Kidney (tissue), 14 donors: Measurements from ENCODE around the gene OR5A1. TPM values are rescaled to one million over a fixed set of nuclear protein-coding genes. Genes with fewer than 3 reads are reported as not detected.

ENCODE experiments used
- DNase-seq, 5 donors: peaks; one replicate each; pipeline ENCODE4 v3.0.0-alpha.2; 2013 to 2020
- FAIRE-seq: peaks from 2 replicates; lab custom pipeline; 2012; peaks lifted over from hg19 to GRCh38; lab: Jason Lieb, UNC
- H3K27ac ChIP-seq, 2 donors: one replicate each; pipeline ENCODE4 v1.7.0; 2013; ENCODE audit warnings: low read depth in 2 of 2, low read length in 2 of 2, inconsistent platforms in 1 of 2
- H3K27me3 ChIP-seq: one replicate; pipeline ENCODE4 v1.7.1; 2013; ENCODE audit warnings: low read length, inconsistent platforms; ENCODE audit not compliant: control insufficient read depth, insufficient read depth
- H3K36me3 ChIP-seq, 3 donors: one replicate each; pipeline versions ENCODE4 v1.7.0 to v1.7.1; 2013; ENCODE audit warnings: low read length in 3 of 3, control low read depth in 1 of 3, inconsistent platforms in 1 of 3; ENCODE audit not compliant: insufficient read depth in 3 of 3, control insufficient read depth in 2 of 3
- H3K4me1 ChIP-seq, 3 donors: one replicate each; pipeline versions ENCODE4 v1.7.0 to v1.7.1; 2013; ENCODE audit warnings: low read length in 3 of 3, inconsistent platforms in 1 of 3, low read depth in 1 of 3; ENCODE audit not compliant: control insufficient read depth in 2 of 3, insufficient read depth in 2 of 3
- H3K4me3 ChIP-seq, 3 donors: one replicate each; pipeline versions ENCODE4 v1.7.0 to v1.8.1; 2013; ENCODE audit warnings: low read length in 3 of 3, control low read depth in 1 of 3, inconsistent platforms in 1 of 3
- H3K9ac ChIP-seq, 3 donors: one replicate each; pipeline versions ENCODE4 v1.7.0 to v1.7.1; 2013; ENCODE audit warnings: low read length in 3 of 3, control low read depth in 1 of 3, inconsistent platforms in 1 of 3
- H3K9me3 ChIP-seq, 3 donors: one replicate each; pipeline versions ENCODE4 v1.7.0 to v1.7.1; 2013; ENCODE audit warnings: low read length in 3 of 3, control low read depth in 1 of 3, inconsistent platforms in 1 of 3; ENCODE audit not compliant: control insufficient read depth in 2 of 3, insufficient read depth in 1 of 3
- intact Hi-C: fragments of 100-400 bp; cut with DNase I; formaldehyde crosslinking; loops from one replicate; pipeline ENCODE4 v1.11.1; 2022
- polyA plus RNA-seq: library from polyadenylated mRNA; stranded (reverse); fragments of 350-450 nt; fragmentation: Illumina TruSeq; extraction: RNeasy Lipid Tissue Mini Kit (QIAGEN cat#74804); gene quantifications from one replicate; pipeline ENCODE4 v1.2.3, GENCODE V29; 2014; ENCODE audit warnings: low read depth, low replicate concordance; ENCODE audit not compliant: insufficient read depth
- total RNA-seq: library from RNA; stranded (reverse); fragmentation: NEBNext Ultra II Directional; extraction: Animal tissue kit (Norgen Biotek cat#: 25700); gene quantifications from one replicate; pipeline ENCODE4 v1.2.1, GENCODE V29; 2021
- TF ChIP-seq, protein P1 (sequence below): IDR thresholded peaks from 3 replicates; pipeline ENCODE4 v1.5.1; 2012; ENCODE audit warnings: mild to moderate bottlenecking, moderate library complexity, borderline replicate concordance; ENCODE audit not compliant: insufficient read depth; ENCODE audit errors: extremely low read depth
- donor health status: control.
- donor health status: control.
- donor health status: control.
- donor health status: control.
- donor health status: control.
- donor health status: DM: yes; HTN: yes; CAD: no.
- donor health status: Normal renal cell carcinoma (clear cell type).

OR5A1 gene
- total and polyA plus RNA-seq, 2 donors from 2014 or later, result not detected

DNA sequence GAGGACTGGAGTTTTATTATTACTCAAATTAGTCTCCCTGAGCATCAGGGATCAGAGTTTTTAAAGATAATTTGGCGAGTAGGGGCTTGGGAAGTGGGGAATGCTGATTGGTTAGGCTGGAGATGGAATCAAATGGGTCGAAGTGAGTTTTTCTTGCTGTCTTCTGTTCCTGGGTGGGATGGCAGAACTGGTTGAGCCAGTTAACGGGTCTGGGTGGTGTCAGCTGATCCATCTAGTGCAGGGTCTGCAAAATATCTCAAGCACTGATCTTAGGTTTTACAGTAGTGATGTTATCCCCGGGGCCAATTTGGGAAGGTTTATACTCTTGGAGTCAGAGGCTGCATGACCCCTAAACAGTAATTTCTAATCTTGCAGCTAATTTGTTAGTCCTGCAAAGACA is 11.1 kb upstream of the OR5A1 start:
- intact Hi-C loops, result loop anchor here (5.0 kb wide), 1 partner anchor 258 kb away; no protein-coding TSS in a partner anchor
- no peaks in the 10 kb centered on the region for H3K27me3 ChIP-seq
- H3K4me3 ChIP-seq, result no peak overlapping the region
- no peak overlapping the region for H3K27ac ChIP-seq
- no peaks in the 10 kb centered on the region for H3K36me3 ChIP-seq
- no peaks in the 10 kb centered on the region for H3K4me1 ChIP-seq
- TF ChIP-seq, protein P1, sequence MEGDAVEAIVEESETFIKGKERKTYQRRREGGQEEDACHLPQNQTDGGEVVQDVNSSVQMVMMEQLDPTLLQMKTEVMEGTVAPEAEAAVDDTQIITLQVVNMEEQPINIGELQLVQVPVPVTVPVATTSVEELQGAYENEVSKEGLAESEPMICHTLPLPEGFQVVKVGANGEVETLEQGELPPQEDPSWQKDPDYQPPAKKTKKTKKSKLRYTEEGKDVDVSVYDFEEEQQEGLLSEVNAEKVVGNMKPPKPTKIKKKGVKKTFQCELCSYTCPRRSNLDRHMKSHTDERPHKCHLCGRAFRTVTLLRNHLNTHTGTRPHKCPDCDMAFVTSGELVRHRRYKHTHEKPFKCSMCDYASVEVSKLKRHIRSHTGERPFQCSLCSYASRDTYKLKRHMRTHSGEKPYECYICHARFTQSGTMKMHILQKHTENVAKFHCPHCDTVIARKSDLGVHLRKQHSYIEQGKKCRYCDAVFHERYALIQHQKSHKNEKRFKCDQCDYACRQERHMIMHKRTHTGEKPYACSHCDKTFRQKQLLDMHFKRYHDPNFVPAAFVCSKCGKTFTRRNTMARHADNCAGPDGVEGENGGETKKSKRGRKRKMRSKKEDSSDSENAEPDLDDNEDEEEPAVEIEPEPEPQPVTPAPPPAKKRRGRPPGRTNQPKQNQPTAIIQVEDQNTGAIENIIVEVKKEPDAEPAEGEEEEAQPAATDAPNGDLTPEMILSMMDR, result no peak
- no peaks in the 10 kb centered on the region for H3K9me3 ChIP-seq
- no peak for DNase-seq
- FAIRE-seq, result no peak
- H3K9ac ChIP-seq, result no peak overlapping the region

DNA sequence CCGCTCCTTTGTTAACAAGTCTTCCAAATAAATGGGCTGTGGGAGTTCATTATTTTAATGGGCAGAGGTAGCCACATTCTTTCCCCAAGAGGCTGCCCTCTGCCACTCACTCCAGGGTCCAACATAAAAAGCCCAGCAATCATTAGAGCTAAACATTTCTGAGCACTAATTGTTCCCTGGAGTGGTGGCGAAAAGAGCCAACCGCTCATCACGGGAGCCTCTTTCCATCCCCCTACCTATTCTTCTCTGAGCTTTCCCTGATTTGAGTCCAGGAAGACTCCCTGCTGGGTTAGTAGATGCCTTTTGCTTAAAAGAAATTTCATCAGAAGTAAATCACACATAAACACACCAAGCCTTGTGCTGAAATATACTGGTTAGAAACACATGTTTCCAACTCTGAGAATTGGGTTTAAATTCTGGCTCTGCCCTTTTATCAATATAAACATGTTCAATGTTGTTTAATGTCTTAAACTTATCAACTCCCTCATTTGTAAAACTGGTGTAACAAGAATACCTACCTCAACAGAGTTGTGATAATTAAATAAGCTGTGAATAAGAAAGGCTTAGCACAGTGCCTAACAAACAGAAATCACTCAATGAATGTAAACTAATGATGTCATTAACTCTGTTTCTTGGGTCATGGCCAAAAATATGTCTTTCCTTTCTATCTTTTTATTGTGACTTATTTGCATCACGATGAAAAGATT is 9.8 kb upstream of the OR5A1 start, which contains the start of gene OR5A2:
Gene OR5A2 (minus strand): TSS at position 53 of the 707 bp plus-strand sequence. CDS start 3,460 bp downstream, outside the sequence.
- Histone ChIP-seq H3K27ac (no peak within 1 kb of the TSS), H3K9me3 (no peaks in the 10 kb centered on the region), H3K4me1 (no peaks in the 10 kb centered on the region), H3K4me3 (no peak within 1 kb of the TSS), H3K36me3 (no peaks in the 10 kb centered on the region), H3K27me3 (no peaks in the 10 kb centered on the region), H3K9ac (no peak within 1 kb of the TSS)
- no peak for DNase-seq
- intact Hi-C loops, result loop anchor here (5.0 kb wide), 1 partner anchor 259 kb away; no protein-coding TSS in a partner anchor
- FAIRE-seq, result no peak
- TF ChIP-seq, protein P1, result no peak

DNA sequence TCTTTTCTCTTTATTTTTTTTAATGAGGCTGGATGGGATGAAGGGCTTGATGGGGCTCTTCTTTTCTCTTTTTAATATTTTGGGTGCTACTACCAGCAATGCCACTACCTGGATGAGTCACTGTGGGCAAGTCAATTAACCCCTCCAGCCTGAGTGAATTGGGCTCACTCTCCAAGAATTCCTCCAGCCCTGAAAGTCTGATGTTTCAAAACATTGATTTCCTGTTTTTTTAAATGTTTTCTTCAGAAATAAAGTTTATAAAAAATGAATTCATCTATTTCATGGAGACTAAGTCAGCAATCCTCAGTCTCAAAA is 9.2 kb upstream of the OR5A1 start:
- intact Hi-C loops, result loop anchor here (5.0 kb wide), 1 partner anchor 260 kb away; no protein-coding TSS in a partner anchor
- Histone ChIP-seq H3K9me3 (no peaks in the 10 kb centered on the region), H3K27ac (no peak overlapping the region), H3K9ac (no peak overlapping the region), H3K27me3 (no peaks in the 10 kb centered on the region), H3K36me3 (no peaks in the 10 kb centered on the region), H3K4me1 (no peaks in the 10 kb centered on the region), H3K4me3 (no peak overlapping the region)
- DNase-seq (no peak), FAIRE-seq (no peak)
- TF ChIP-seq, protein P1, result no peak
